ENCODE results near the gene ADGRE3. TPM values are rescaled to one million over a fixed set of nuclear protein-coding genes. Genes with fewer than 3 reads are reported as not detected.

The ADGRE3 gene
- total RNA-seq, 1 experiment from 2014 or later = not detected

- Histone ChIP-seq H4K8ac (replicated peaks; ENCODE audit: insufficient read length, low read depth, low read length) (no peak overlapping the region), H2BK5ac (ENCODE audit: insufficient read length, low read length) (no peak overlapping the region), H2BK15ac (ENCODE audit: low read depth, low read length) (no peak overlapping the region), H4K91ac (ENCODE audit: insufficient read length, low read depth, low read length) (no peak overlapping the region), H3K9me3 (ENCODE audit: control insufficient read depth, low read depth, low read length) (no peaks in the 10 kb centered on the region), H3K23ac (ENCODE audit: insufficient read length, low read depth, low read length) (no peak overlapping the region), H3K4me2 (ENCODE audit: insufficient read depth, insufficient read length, low read length) (no peak overlapping the region), H3K23me2 (ENCODE audit: insufficient read length, low read depth, low read length, poor library complexity, severe bottlenecking) (no peaks in the 10 kb centered on the region), H2AFZ (ENCODE audit: low read length) (no peak overlapping the region), H2BK120ac (ENCODE audit: low read depth, low read length, poor library complexity, severe bottlenecking) (no peak overlapping the region), H3K4me1 (ENCODE audit: insufficient read depth, low read length) (no peaks in the 10 kb centered on the region), H3K14ac (ENCODE audit: insufficient read depth, low read length) (no peak overlapping the region), H3T11ph (ENCODE audit: low read length) (no peak overlapping the region), H3K79me1 (ENCODE audit: insufficient read depth, low read depth, low read length, poor library complexity, severe bottlenecking) (no peaks in the 10 kb centered on the region), H4K20me1 (ENCODE audit: control insufficient read depth, insufficient read depth, insufficient read length) (no peaks in the 10 kb centered on the region), H2AK5ac (ENCODE audit: insufficient read length, low read length) (no peak overlapping the region), H3K27ac (ENCODE audit: insufficient read length, low read depth, low read length) (no peak overlapping the region), H3K9ac (ENCODE audit: extremely low read depth, insufficient read length, low read length) (no peak overlapping the region), H3K18ac (ENCODE audit: insufficient read length, low read depth, low read length) (no peak overlapping the region), H2BK12ac (ENCODE audit: insufficient read length, low read depth, low read length) (no peak overlapping the region), H2BK20ac (ENCODE audit: low read depth, low read length, poor library complexity, severe bottlenecking) (no peak overlapping the region), H4K5ac (ENCODE audit: insufficient read length, low read depth, low read length) (no peak overlapping the region), H3K27me3 (ENCODE audit: insufficient read depth, low read length) (no peaks in the 10 kb centered on the region), H3K79me2 (ENCODE audit: insufficient read depth, low read length) (no peaks in the 10 kb centered on the region), H3K4ac (ENCODE audit: low read depth, low read length) (no peak overlapping the region), H3K56ac (ENCODE audit: insufficient read length, low read depth, low read length) (no peak overlapping the region)
- TF ChIP-seq CTCF (conservative IDR thresholded peaks at IDR 0.05) = no peak
- H3K9me3 Mint-ChIP-seq = peaks cover 19 to 81% of the 10 kb centered on the region in 2 experiments
- H3K36me3 Mint-ChIP-seq (ENCODE audit: insufficient read depth in 1 of 3, low read depth in 3 of 3) = peaks cover 0 to 5% (median 0%) of the 10 kb centered on the region in 3 experiments; a peak in 1 of 7 replicates
- H3K4me3 Mint-ChIP-seq = no peak overlapping the region
- H3K27ac Mint-ChIP-seq = no peak overlapping the region
- H3K4me1 Mint-ChIP-seq = no peaks in the 10 kb centered on the region
- DNase-seq = no peak
- WGBS (ENCODE audit: extremely low coverage, insufficient read length, low lambda C conversion rate) = no CpG with 5 or more reads among the region's 3 CpGs
- peaks cover 5% of the 10 kb centered on the region for H3K27me3 Mint-ChIP-seq (ENCODE audit: low read depth)
These were observed 2.3 kb downstream of the ADGRE3 start for GRCh38 chr19:14672188-14672872.

All from H9 (cell line).